CD4-positive, alpha-beta memory T cell (primary cell): ENCODE measurements around the gene TBC1D7. TPM values are rescaled to one million over a fixed set of nuclear protein-coding genes. Genes with fewer than 3 reads are reported as not detected.

Experiments used
- CTCF ChIA-PET: fragments of 350-600 bp; sonication (Branson Sonifier 250); formaldehyde crosslinking; loops from one replicate; lab custom pipeline; 2021; ENCODE audit warnings: inconsistent platforms; ENCODE audit not compliant: partially characterized antibody; lab: Charles Lee
- POLR2A ChIA-PET: fragments of 350-600 bp; sonication (Branson Sonifier 250); formaldehyde crosslinking; loops from one replicate; lab custom pipeline; 2021; ENCODE audit not compliant: partially characterized antibody; lab: Charles Lee
- DNase-seq, 5 donors: peaks; one replicate each; pipeline versions ENCODE4 v3.0.0 to v3.0.0-alpha.2; 2020 to 2022; ENCODE audit warnings: mixed read lengths in 1 of 5
- H3K27ac ChIP-seq: one replicate; pipeline ENCODE4 v1.7.0; 2013; ENCODE audit warnings: low read depth, low read length
- H3K27me3 ChIP-seq: 2 replicates; pipeline ENCODE4 v1.7.0; 2013; ENCODE audit warnings: mild to moderate bottlenecking, low read length, moderate library complexity; ENCODE audit not compliant: insufficient read depth
- H3K36me3 ChIP-seq: 2 replicates; pipeline ENCODE4 v1.7.0; 2013; ENCODE audit warnings: mild to moderate bottlenecking, low read length, moderate library complexity; ENCODE audit not compliant: insufficient read depth
- H3K4me1 ChIP-seq: 2 replicates; pipeline ENCODE4 v1.7.0; 2013; ENCODE audit warnings: mild to moderate bottlenecking, low read length, moderate library complexity; ENCODE audit not compliant: insufficient read depth
- H3K4me3 ChIP-seq, 2 donors: one replicate each; pipeline ENCODE4 v1.7.0; 2013; ENCODE audit warnings: low read length in 2 of 2, mild to moderate bottlenecking in 1 of 2
- H3K9me3 ChIP-seq, 2 donors: one replicate each; pipeline ENCODE4 v1.7.0; 2013; ENCODE audit warnings: low read length in 2 of 2, control low read depth in 1 of 2; ENCODE audit not compliant: control insufficient read depth in 1 of 2
- H3K27ac Mint-ChIP-seq, 7 donors: one replicate each; pipeline ENCODE4 v1.8.0; 2020 to 2021; ENCODE audit warnings: mixed read lengths in 7 of 7, mild to moderate bottlenecking in 6 of 7, inconsistent platforms in 3 of 7, moderate library complexity in 3 of 7
- H3K27me3 Mint-ChIP-seq, 2 donors: one replicate each; pipeline ENCODE4 v1.8.0; 2020 to 2021; ENCODE audit warnings: mixed read lengths in 2 of 2
- H3K36me3 Mint-ChIP-seq, 2 donors: one replicate each; pipeline ENCODE4 v1.8.0; 2020 to 2021; ENCODE audit warnings: mixed read lengths in 2 of 2, inconsistent platforms in 1 of 2, mild to moderate bottlenecking in 1 of 2
- H3K4me1 Mint-ChIP-seq, 4 donors: one replicate each; pipeline ENCODE4 v1.8.0; 2020 to 2021; ENCODE audit warnings: mixed read lengths in 4 of 4, mild to moderate bottlenecking in 1 of 4
- H3K4me3 Mint-ChIP-seq, 8 donors: one replicate each; pipeline ENCODE4 v1.8.0; 2020 to 2021; ENCODE audit warnings: mixed read lengths in 8 of 8, mild to moderate bottlenecking in 7 of 8, moderate library complexity in 6 of 8, inconsistent platforms in 3 of 8
- H3K9me3 Mint-ChIP-seq, 8 donors: one replicate each; pipeline ENCODE4 v1.8.0; 2020 to 2021; ENCODE audit warnings: mixed read lengths in 8 of 8, mild to moderate bottlenecking in 5 of 8, inconsistent platforms in 3 of 8, moderate library complexity in 1 of 8
- intact Hi-C: fragments of 100-400 bp; cut with micrococcal nuclease; formaldehyde crosslinking; loops from one replicate; pipeline ENCODE4 v1.15.1; 2023
- polyA plus RNA-seq, 2 donors: library from polyadenylated mRNA; unstranded; fragments of 300-500 nt; fragmentation: Illumina TruSeq; gene quantifications; one replicate each; pipeline ENCODE4 v1.2.3, GENCODE V29; 2021
- total RNA-seq, 2 experiments: library from RNA; stranded (reverse); gene quantifications; one replicate each; pipeline ENCODE4 v1.2.3, GENCODE V29; 2021

Gene TBC1D7
- total and polyA plus RNA-seq, 4 experiments from 2014 or later = 12.6 to 24.5 (median 14.7) TPM

DNA sequence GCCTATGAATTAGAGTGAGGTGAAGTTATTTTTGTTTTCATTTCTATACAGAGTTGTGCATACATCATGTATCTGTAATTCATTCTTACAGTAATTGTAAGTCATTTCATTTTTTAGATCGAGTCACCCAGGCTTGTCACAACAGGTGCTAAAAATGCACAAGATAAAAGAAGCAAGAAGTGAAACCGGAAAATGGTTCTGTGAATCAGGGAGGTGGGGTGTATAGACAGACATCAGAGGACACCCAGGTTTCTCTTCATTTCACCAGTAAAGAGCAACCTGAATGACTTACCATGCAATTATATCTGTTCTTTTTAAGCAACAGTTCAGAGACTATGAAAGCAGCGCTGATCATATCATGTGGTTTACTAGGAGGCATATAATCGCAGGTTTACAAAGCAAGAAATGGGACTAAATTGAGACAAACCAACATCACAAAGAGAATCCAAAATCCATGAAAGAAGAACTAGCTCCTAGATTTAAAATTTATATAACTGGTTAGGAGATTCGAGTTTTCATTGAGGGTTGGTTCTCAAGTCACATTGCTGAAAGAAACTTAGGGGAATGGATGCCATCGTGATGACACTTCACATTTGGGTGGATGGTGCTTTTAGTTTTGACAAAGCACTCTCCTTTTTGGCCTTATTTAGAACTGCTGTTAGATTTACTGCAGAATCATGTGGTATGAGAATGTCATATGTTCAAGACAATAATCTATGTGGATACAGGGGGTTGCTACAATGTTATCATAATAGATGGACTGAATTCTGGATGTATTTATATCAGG is 27.9 kb upstream of the TBC1D7 start:
- H3K4me1 Mint-ChIP-seq = peaks cover 34 to 43% (median 35%) of the 10 kb centered on the region in 4 donors
- CTCF ChIA-PET = interaction anchor here (1.7 kb wide), 1 partner anchor 19 kb away, joined by 9 read pairs; no protein-coding TSS in a partner anchor
- peak overlapping the region; percentile 19 to 44 for H3K4me3 ChIP-seq

DNA sequence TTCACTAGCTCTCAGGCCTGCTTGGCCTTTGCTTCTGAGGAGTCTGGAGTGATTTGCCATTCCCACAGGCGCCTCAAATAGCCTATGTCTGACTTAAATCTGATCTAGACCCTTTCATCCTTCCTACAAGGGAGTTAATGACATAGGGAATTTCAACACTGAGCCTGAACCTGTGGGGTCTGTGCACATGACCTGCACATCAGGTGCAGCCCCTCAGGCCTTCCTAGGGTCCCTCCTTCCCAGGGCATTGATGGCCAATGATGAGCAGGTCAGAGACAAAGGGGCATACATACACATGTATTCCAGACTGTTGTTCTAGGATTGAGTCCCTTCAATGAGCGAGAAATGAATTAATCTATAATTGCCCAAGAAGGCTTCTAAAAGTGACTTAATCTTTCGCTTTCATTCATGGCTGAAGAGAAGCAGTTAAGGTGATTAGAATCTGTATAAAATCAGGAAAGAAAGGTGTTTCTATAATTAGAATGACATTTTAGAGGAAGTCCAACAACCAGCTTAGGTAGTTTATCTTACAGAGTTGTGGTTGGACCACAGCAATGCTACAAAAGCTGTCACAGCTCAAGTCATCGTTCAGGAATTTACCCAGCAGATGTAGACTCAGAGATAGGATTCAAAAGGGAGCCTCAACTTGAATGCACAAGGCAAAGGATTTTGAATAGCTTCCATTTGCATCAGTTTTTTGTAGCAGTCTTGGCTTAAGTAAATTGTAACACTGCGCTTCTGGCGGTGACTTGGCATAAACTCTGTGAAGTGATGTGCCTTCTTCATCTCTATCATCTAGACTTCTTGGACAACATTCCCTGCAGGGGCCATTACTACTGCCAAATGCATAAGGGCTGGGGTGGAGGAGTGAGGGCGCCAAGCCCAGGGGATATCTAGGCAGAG is 27.0 kb upstream of the TBC1D7 start:
- intact Hi-C loops = loop anchor here (5.0 to 10.0 kb wide), 2 partner anchors 70 to 132 kb away; partner anchors contain the start of gene GFOD1
- Mint-ChIP-seq H3K9me3 (no peaks in the 10 kb centered on the region), H3K4me1 (peaks cover 34 to 43% (median 35%) of the 10 kb centered on the region in 4 donors), H3K27me3 (no peaks in the 10 kb centered on the region), H3K4me3 (peak overlapping the region; percentile 81 to 90 (median 86)), H3K36me3 (no peaks in the 10 kb centered on the region), H3K27ac (peak overlapping the region; percentile 82 to 95 (median 91))
- Histone ChIP-seq H3K4me1 (peaks cover 33% of the 10 kb centered on the region), H3K9me3 (no peaks in the 10 kb centered on the region), H3K27ac (peak overlapping the region; percentile 52), H3K36me3 (no peaks in the 10 kb centered on the region), H3K27me3 (no peaks in the 10 kb centered on the region), H3K4me3 (peak overlapping the region; percentile 19 to 44)
- ChIA-PET POLR2A (interaction anchor here (1.3 to 1.6 kb wide), 2 partner anchors 26 to 73 kb away, joined by 5 to 7 read pairs; partner anchors contain the start of gene TBC1D7), CTCF (interaction anchor here (1.1 to 1.9 kb wide), 6 partner anchors 16 to 25 kb away, joined by 3 to 8 read pairs (median 5); no protein-coding TSS in a partner anchor)
- DNase-seq = peak; percentile 32 to 55 (median 39)

More for the DNA sequence above, 27.9 kb upstream of the TBC1D7 start:
- Histone ChIP-seq H3K27ac (peak overlapping the region; percentile 52), H3K27me3 (no peaks in the 10 kb centered on the region), H3K9me3 (no peaks in the 10 kb centered on the region), H3K36me3 (no peaks in the 10 kb centered on the region), H3K4me1 (peaks cover 33% of the 10 kb centered on the region)
- no peaks in the 10 kb centered on the region for H3K36me3 Mint-ChIP-seq
- peak overlapping the region; percentile 71 to 95 (median 91) for H3K27ac Mint-ChIP-seq
- DNase-seq = peak; percentile 39 to 57 (median 50)
- intact Hi-C loops = loop anchor here (1.0 to 10.0 kb wide), 3 partner anchors 20 to 131 kb away; partner anchors contain the start of gene GFOD1
- H3K9me3 Mint-ChIP-seq = no peaks in the 10 kb centered on the region
- peak overlapping the region; percentile 81 to 90 (median 86) for H3K4me3 Mint-ChIP-seq
- H3K27me3 Mint-ChIP-seq = no peaks in the 10 kb centered on the region
- POLR2A ChIA-PET = interaction anchor here (1.3 kb wide), 1 partner anchor 72 kb away, joined by 7 read pairs; no protein-coding TSS in a partner anchor

- no peaks in the 10 kb centered on the region for H3K9me3 Mint-ChIP-seq
- no peaks in the 10 kb centered on the region for H3K9me3 ChIP-seq
- H3K27ac ChIP-seq = peak overlapping the region; percentile 52
- peaks cover 34 to 43% (median 35%) of the 10 kb centered on the region in 4 donors for H3K4me1 Mint-ChIP-seq
- no peaks in the 10 kb centered on the region for H3K27me3 Mint-ChIP-seq
- H3K27ac Mint-ChIP-seq = peak overlapping the region; percentile 64 to 95 (median 91)
- peaks cover 33% of the 10 kb centered on the region for H3K4me1 ChIP-seq
- ChIA-PET CTCF (interaction anchor here (0.6 to 1.9 kb wide), 7 partner anchors 15 to 26 kb away, joined by 3 to 8 read pairs (median 5); no protein-coding TSS in a partner anchor), POLR2A (interaction anchor here (1.3 to 1.6 kb wide), 2 partner anchors 26 to 74 kb away, joined by 5 to 7 read pairs; partner anchors contain the start of gene TBC1D7)
- no peak overlapping the region for H3K4me3 ChIP-seq
- intact Hi-C loops = loop anchor here (5.0 to 10.0 kb wide), 2 partner anchors 70 to 133 kb away; partner anchors contain the start of gene GFOD1
- no peak for DNase-seq
- H3K36me3 ChIP-seq = no peaks in the 10 kb centered on the region
- no peaks in the 10 kb centered on the region for H3K36me3 Mint-ChIP-seq
- peak overlapping the region in 3 of 8 donors; percentile 11 to 90 (median 84) for H3K4me3 Mint-ChIP-seq
- H3K27me3 ChIP-seq = no peaks in the 10 kb centered on the region
Observed at GRCh38 chr6:13354331-13355042, 26.1 kb upstream of the TBC1D7 start.

DNA sequence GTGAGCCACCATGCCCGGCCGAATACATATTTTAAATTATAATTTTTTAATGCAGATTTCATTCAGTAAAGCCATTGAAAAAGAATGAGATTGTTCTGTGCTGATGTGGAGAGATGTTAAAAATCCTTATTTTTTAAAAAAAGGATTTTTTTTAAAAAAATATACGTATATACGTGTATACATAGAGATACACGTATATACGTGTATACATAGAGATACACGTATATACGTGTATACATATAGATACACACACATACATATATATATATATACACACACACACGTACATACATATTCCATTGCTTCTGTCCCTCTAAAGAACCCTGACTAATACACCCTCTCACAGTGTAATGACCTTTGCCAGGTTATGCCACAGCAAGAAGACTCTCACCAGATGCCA is 23.8 kb upstream of the TBC1D7 start:
- Mint-ChIP-seq H3K36me3 (no peaks in the 10 kb centered on the region), H3K9me3 (no peaks in the 10 kb centered on the region), H3K4me3 (no peak overlapping the region), H3K27me3 (no peaks in the 10 kb centered on the region), H3K4me1 (peaks cover 32 to 36% (median 35%) of the 10 kb centered on the region in 4 donors), H3K27ac (no peak overlapping the region)
- peaks cover 31% of the 10 kb centered on the region for H3K4me1 ChIP-seq
- no peaks in the 10 kb centered on the region for H3K27me3 ChIP-seq
- CTCF ChIA-PET = no interaction called here
- H3K36me3 ChIP-seq = no peaks in the 10 kb centered on the region
- H3K27ac ChIP-seq = no peak overlapping the region
- no peak for DNase-seq
- POLR2A ChIA-PET = no interaction called here
- H3K9me3 ChIP-seq = no peaks in the 10 kb centered on the region
- H3K4me3 ChIP-seq = no peak overlapping the region
- intact Hi-C loops = loop anchor here (10.0 kb wide), 1 partner anchor 73 kb away; no protein-coding TSS in a partner anchor

GRCh38 chr6:13351271-13351670 is 22.9 kb upstream of the TBC1D7 start:
- H3K27me3 Mint-ChIP-seq = no peaks in the 10 kb centered on the region
- H3K9me3 Mint-ChIP-seq = no peaks in the 10 kb centered on the region
- Histone ChIP-seq H3K4me1 (peaks cover 22% of the 10 kb centered on the region), H3K27ac (no peak overlapping the region), H3K36me3 (no peaks in the 10 kb centered on the region), H3K4me3 (no peak overlapping the region), H3K9me3 (no peaks in the 10 kb centered on the region), H3K27me3 (no peaks in the 10 kb centered on the region)
- peaks cover 25 to 29% (median 28%) of the 10 kb centered on the region in 4 donors for H3K4me1 Mint-ChIP-seq
- ChIA-PET CTCF (no interaction called here), POLR2A (no interaction called here)
- no peak for DNase-seq
- no peak overlapping the region for H3K4me3 Mint-ChIP-seq
- intact Hi-C loops = loop anchor here (10.0 kb wide), 1 partner anchor 74 kb away; no protein-coding TSS in a partner anchor
- H3K36me3 Mint-ChIP-seq = no peaks in the 10 kb centered on the region
- H3K27ac Mint-ChIP-seq = no peak overlapping the region

DNA sequence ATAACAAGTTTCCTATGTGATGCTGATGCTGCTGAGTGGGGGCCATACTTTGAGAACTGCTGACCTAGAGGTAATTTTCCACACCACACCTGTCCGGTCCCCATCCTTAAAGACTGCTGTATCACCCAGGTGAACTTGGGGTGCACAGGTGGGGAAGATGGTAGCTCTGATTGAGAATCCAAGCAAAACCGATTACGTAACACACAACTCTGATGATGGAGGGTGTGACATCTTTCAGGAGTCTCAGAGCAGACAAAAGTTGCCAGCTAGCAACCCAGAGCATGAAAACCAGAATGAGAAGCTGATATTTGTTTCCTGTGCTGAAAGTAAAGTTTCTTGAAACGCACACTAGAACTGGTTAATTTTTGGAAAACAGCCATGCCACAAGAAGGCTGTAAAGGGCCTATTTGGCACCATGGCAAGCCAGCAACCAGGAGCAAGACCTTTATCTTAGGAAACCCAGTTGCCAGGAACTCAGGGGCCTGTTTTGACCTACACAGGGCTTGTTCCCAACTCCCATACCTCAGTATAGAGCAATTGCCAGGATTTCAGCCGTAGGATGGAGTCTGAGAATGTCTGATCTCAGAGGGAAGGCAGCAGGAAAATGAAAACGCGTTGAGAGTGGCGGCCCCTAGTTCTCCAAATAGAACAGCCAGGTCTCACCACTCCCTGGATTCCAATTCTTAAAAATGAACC is 21.6 kb upstream of the TBC1D7 start:
- Histone ChIP-seq H3K9me3 (no peaks in the 10 kb centered on the region), H3K27ac (no peak overlapping the region), H3K36me3 (no peaks in the 10 kb centered on the region), H3K27me3 (no peaks in the 10 kb centered on the region), H3K4me1 (peaks cover 9% of the 10 kb centered on the region), H3K4me3 (no peak overlapping the region)
- Mint-ChIP-seq H3K4me1 (peaks cover 12 to 16% (median 15%) of the 10 kb centered on the region in 4 donors), H3K27ac (peak overlapping the region in 1 of 7 donors; percentile 58), H3K4me3 (no peak overlapping the region), H3K36me3 (no peaks in the 10 kb centered on the region), H3K27me3 (no peaks in the 10 kb centered on the region), H3K9me3 (no peaks in the 10 kb centered on the region)
- CTCF ChIA-PET = interaction anchor here (3.2 kb wide), 1 partner anchor 19 kb away, joined by 15 read pairs; no protein-coding TSS in a partner anchor
- intact Hi-C loops = loop anchor here (10.0 kb wide), 1 partner anchor 75 kb away; no protein-coding TSS in a partner anchor
- no peak for DNase-seq
- POLR2A ChIA-PET = no interaction called here
